Cerebellar nuclear complex (tissue), 1 donor: Measurements from ENCODE around the gene P2RX1.

Experiments used
- DNase-seq, 2 experiments: peaks; one replicate each; lab custom pipeline; 2025; lab: John Stamatoyannopoulos, UW

P2RX1 gene

GRCh38 chr17:3924512-3925350 is 8.5 kb upstream of the P2RX1 start:
- DNase-seq: no peak

GRCh38 chr17:3923466-3924190 is 7.4 kb upstream of the P2RX1 start:
- no peak for DNase-seq

- DNase-seq: no peak
Measured at GRCh38 chr17:3922765-3923164, 6.5 kb upstream of the P2RX1 start.

GRCh38 chr17:3921502-3922319 is 5.4 kb upstream of the P2RX1 start:
- DNase-seq: no peak

GRCh38 chr17:3921006-3921405 is 4.7 kb upstream of the P2RX1 start:
- no peak for DNase-seq

GRCh38 chr17:3919123-3919624 is 2.9 kb upstream of the P2RX1 start:
- no peak for DNase-seq

GRCh38 chr17:3918372-3919122 is 2.3 kb upstream of the P2RX1 start:
- DNase-seq: no peak

- DNase-seq: no peak
Measured at GRCh38 chr17:3917391-3917931, 1.2 kb upstream of the P2RX1 start.

GRCh38 chr17:3916825-3917224 is 560 bp upstream of the P2RX1 start:
- no peak for DNase-seq

- DNase-seq: no peak
Measured at GRCh38 chr17:3915581-3915994, 677 bp downstream of the P2RX1 start.

- no peak for DNase-seq
Measured at GRCh38 chr17:3914312-3914670, 2.0 kb downstream of the P2RX1 start.

- DNase-seq: peak in 1 of 2 experiments; percentile 41
Measured at GRCh38 chr17:3913531-3914311, 2.5 kb downstream of the P2RX1 start.

GRCh38 chr17:3912827-3913226 is 3.4 kb downstream of the P2RX1 start:
- no peak for DNase-seq

- DNase-seq: no peak
Measured at GRCh38 chr17:3911271-3912053, 4.8 kb downstream of the P2RX1 start.

- DNase-seq: no peak
Measured at GRCh38 chr17:3910420-3911270, 5.6 kb downstream of the P2RX1 start.

GRCh38 chr17:3909257-3909656 is 7.0 kb downstream of the P2RX1 start:
- no peak for DNase-seq

GRCh38 chr17:3907483-3908216 is 8.6 kb downstream of the P2RX1 start:
- no peak for DNase-seq

- DNase-seq: no peak
Measured at GRCh38 chr17:3906881-3907280, 9.4 kb downstream of the P2RX1 start.
